HG03159 (cell line): Measurements from ENCODE around the gene ZNF710.

ENCODE experiments used
- ATAC-seq: cut with Tn5 transposase; IDR thresholded peaks from one replicate; pipeline ENCODE4 v1.9.1; 2021; ENCODE audit warnings: mild to moderate bottlenecking, moderate library complexity; ENCODE audit not compliant: unreplicated experiment

The ZNF710 gene

GRCh38 chr15:90016721-90017120 is 15.6 kb downstream of the ZNF710 start:
- ATAC-seq = no peak

DNA sequence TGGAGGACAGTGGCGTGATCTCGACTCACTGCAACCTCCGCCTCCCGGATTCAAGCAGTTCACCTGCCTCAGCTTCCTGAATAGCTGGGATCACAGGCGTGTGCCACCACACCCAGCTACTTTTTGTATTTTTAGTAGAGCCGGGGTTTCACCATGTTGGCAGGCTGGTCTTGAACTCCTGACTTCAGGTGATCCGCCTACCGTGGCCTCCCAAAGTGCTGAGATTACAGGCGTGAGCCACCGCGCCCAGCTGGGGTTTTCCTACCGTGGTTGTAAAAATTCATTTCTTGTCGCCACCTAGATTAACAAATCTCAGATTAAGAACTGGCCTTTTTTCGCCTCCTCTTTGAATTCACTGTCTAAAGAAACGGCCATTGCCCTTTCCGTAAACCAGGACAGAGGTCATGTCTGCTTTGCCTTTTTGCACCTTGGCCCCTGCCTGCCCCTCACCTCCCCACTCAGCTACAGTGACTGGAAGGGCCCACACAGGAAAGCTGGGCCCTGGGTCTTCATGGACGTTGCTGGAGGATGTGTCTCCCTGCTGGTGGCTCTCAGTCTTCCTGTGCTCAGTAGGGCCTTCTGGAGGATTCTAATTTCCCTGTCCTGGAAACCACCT is 17.2 kb downstream of the ZNF710 start:
- no peak for ATAC-seq

GRCh38 chr15:90019611-90020010 is 18.5 kb downstream of the ZNF710 start:
- no peak for ATAC-seq

DNA sequence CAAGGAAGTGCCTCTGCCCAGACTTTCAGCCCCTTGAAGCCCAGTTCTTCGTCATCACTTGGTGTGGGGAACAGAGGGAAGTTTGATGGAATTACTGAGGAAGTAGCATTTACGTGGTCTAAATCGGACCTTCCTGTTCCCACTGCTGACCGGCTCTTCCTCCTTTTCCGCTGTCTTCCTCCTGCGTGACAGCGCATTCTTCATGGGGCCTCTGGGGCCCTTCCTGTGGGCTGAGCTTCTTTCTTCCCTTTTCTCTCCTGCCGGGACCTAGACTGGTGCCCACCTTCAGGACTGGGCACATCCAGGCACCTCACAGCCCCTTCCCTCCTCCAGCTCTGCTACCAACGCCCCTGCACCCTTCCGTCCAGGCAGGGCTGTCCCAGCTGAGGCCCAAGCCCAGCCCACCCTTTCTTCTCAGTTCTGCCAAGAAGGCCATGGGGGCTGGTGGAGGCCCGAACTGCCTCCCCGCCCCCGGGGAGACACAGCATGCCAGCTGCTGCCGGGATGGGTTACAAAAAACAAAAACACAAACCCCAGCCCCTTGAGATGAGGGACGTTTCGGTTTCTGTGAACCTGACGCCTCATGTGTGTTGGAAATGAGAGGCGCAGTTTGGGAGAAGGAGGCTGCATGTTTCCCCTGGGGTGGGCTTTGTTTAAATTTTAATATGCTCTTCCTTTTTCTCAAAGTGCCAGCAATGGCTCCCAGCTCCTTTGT is 19.1 kb downstream of the ZNF710 start:
- ATAC-seq = no peak

DNA sequence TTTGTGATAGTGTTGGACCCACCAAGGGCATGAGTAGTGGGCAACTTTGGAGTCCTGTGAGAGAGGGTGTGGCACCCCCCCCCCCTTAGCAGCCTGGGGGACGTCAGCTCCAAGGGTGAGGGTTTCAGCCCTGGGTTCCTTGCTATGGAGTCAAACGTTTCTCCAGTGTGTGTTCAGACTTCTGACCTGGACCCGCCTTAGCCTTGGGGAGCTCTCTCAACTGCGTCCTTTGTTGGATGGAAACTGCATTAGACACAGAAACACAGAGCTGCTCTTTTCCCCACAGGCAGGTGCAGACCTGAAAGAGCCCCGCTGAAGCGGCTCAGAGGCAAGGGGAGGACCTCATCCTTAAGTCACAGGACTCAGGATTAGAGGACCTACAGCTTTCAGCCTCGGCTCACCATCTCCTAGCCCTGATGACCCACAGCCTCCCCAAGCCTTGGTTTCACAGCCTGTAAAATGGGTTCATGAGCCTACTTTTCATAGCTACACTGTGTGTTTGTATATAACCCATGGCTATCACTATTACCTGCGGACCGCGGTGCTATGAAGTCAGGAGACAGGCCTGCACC is 19.9 kb downstream of the ZNF710 start:
- ATAC-seq = no peak

GRCh38 chr15:90022345-90022744 is 21.2 kb downstream of the ZNF710 start:
- ATAC-seq = no peak

- no peak for ATAC-seq
These were observed 22.0 kb downstream of the ZNF710 start for GRCh38 chr15:90022905-90023700.

GRCh38 chr15:90024406-90024805 is 23.3 kb downstream of the ZNF710 start:
- ATAC-seq = no peak

- no peak for ATAC-seq
These were observed 24.4 kb downstream of the ZNF710 start for GRCh38 chr15:90025489-90026033.

- no peak for ATAC-seq
These were observed 27.3 kb downstream of the ZNF710 start for GRCh38 chr15:90028376-90028944.

- no peak for ATAC-seq
These were observed 27.9 kb downstream of the ZNF710 start for GRCh38 chr15:90029024-90029423.

- ATAC-seq = no peak
These were observed 29.3 kb downstream of the ZNF710 start for GRCh38 chr15:90030376-90030775.

DNA sequence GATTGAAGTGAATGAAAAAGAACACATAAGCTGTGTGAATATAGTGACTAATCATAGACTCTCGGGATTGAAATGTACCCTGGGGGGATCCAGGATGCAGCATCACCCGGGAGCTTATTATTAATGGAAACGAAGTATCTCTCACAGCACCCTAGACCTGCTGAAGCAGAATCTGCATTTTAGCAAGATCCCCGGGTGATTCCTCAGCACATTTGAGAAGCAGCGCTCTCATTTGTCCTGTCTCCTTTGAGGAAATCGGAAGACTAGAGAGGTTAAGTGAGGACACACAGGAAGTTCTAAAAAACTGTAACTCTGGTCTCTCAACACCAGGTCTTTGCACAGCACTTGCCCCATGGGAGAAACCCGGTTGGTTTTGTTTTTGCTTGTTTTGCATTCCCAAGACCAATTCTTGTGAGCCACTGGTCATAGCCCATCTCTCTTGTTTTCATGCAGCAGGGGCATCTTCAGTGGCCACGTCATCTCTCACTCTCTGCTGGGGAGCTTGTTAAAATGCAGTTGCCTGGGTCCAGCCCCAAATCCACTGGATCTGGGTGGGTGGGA is 30.2 kb downstream of the ZNF710 start:
- ATAC-seq = peak; percentile 90

- no peak for ATAC-seq
These were observed 31.9 kb downstream of the ZNF710 start for GRCh38 chr15:90033006-90033405.

DNA sequence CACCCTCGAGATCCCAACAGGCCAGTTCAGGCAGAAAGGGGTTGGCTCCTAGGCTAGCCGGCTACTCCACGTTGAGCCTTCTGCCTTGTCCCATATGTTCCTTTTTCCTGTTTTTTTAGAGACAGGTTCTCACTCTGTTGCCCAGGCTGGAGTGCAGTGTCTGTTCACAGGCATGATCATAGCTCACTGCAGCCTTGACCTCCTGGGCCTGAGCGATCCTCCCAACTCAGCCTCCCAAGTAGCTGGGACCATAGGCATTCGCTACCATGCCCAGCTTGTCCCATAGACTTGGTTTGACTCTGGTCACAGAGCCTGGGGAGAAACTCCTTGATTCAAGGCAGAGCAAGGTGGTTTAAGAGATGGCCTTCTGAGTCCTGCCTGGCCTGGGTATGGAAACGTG is 32.3 kb downstream of the ZNF710 start:
- ATAC-seq = no peak

GRCh38 chr15:90035095-90035839 is 34.1 kb downstream of the ZNF710 start:
- no peak for ATAC-seq

DNA sequence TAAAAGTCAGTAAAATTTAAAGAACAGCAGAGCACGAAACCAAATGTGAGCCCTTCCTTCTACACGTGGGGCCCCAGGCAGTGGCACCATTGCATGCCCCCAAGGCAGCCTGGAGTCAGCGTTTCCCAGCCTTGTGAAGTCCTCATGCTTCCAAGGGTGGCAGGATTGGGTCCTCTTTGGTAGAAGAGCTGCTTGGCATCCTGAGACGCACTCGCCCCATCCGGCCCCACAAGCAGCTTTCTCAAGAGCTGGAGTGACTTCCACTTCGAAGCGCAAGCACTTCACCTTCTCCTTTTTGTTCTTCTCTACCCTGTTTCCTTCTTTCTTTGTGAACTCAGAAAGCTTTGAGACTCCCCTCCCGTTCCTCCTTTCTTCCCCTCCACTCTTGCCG is 34.7 kb downstream of the ZNF710 start:
- no peak for ATAC-seq

DNA sequence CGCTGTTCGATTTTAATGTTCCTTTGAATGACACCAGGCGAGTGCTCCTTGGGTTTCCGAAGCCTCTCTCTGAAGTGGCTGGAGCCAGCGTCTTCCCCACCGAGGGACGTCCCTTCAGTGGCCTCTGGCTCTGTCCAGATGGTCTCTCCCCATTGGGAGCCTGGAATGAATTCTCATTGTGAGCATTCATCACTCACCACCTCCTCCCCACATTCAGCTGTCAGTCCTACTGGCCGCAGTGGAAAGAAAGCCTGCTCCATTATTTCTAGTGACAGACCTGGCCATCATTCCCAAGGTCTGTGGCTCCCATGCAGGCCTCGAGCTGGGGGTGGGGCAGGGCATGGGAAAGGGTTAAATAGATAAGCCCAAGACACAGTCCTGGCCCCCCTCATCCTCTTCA is 35.2 kb downstream of the ZNF710 start:
- no peak for ATAC-seq

DNA sequence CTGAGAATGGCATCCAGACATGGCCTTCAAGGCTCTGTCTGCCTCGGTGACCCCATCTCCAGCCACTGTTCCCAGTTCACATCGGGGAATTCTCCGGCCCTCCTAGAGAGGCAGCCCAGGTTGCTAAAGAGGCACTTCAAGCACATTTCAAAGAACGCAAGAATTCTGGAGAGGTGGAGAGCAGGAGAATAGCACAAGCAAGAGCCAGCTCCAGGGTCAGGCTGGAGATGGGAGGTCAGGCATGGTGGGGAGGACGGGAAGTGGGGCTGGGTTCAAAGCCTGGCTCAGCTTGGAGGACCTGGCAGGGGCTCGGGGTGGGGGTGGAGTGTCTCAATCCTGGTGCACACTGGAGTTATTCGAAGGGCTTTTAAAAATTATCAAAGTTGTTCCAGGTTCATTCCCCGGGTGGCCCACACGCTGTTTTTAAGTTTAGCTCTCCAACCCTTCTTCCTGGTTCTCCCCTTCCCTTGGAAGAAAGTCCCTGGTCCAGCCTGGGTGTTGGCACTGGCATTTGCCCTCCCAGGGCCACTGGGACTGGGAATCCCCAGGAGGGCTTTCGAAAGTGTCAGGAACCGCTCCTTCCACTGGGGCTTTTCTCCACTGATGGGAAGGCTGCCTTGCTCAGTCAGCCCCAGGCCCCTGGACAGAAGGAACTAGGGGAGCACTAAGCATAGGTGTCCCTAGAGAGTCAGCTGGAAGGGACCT is 35.8 kb downstream of the ZNF710 start:
- ATAC-seq = no peak
